ENCODE results near the gene RAET1E.

Gene RAET1E

GRCh38 chr6:149905371-149905910 is 7.5 kb upstream of the RAET1E start:
- no peaks in the 10 kb centered on the region for H3K27me3 ChIP-seq
- H3K4me3 ChIP-seq (ENCODE audit: low read depth, low read length): no peak overlapping the region
- peaks cover 6% of the 10 kb centered on the region for H3K4me1 ChIP-seq
- no peaks in the 10 kb centered on the region for H3K9me3 ChIP-seq
- TF ChIP-seq CTCF (IDR thresholded peaks at IDR 0.05; ENCODE audit: low read depth, low read length): no peak
- H3K36me3 ChIP-seq: no peaks in the 10 kb centered on the region
- DNase-seq: no peak

- no peak for DNase-seq
- Histone ChIP-seq H3K36me3 (no peaks in the 10 kb centered on the region), H3K9me3 (no peaks in the 10 kb centered on the region), H3K4me1 (peaks cover 6% of the 10 kb centered on the region), H3K4me3 (ENCODE audit: low read depth, low read length) (no peak overlapping the region), H3K27me3 (no peaks in the 10 kb centered on the region)
- TF ChIP-seq CTCF (IDR thresholded peaks at IDR 0.05; ENCODE audit: low read depth, low read length): no peak
Measured at GRCh38 chr6:149904661-149905370, 6.9 kb upstream of the RAET1E start.

- TF ChIP-seq CTCF (IDR thresholded peaks at IDR 0.05; ENCODE audit: low read depth, low read length): no peak
- no peak overlapping the region for H3K4me3 ChIP-seq (ENCODE audit: low read depth, low read length)
- H3K4me1 ChIP-seq: peaks cover 6% of the 10 kb centered on the region
- no peaks in the 10 kb centered on the region for H3K36me3 ChIP-seq
- DNase-seq: no peak
- H3K27me3 ChIP-seq: no peaks in the 10 kb centered on the region
- no peaks in the 10 kb centered on the region for H3K9me3 ChIP-seq
Measured at GRCh38 chr6:149903938-149904611, 6.2 kb upstream of the RAET1E start.

- Histone ChIP-seq H3K9me3 (no peaks in the 10 kb centered on the region), H3K4me3 (ENCODE audit: low read depth, low read length) (no peak overlapping the region), H3K4me1 (peaks cover 6% of the 10 kb centered on the region), H3K27me3 (no peaks in the 10 kb centered on the region), H3K36me3 (no peaks in the 10 kb centered on the region)
- DNase-seq: no peak
- no peak for TF ChIP-seq CTCF (IDR thresholded peaks at IDR 0.05; ENCODE audit: low read depth, low read length)
Measured at GRCh38 chr6:149901444-149902140, 3.7 kb upstream of the RAET1E start.

- Histone ChIP-seq H3K4me1 (peaks cover 3% of the 10 kb centered on the region), H3K36me3 (no peaks in the 10 kb centered on the region), H3K27me3 (no peaks in the 10 kb centered on the region), H3K4me3 (ENCODE audit: low read depth, low read length) (no peak overlapping the region), H3K9me3 (no peaks in the 10 kb centered on the region)
- DNase-seq: no peak
- TF ChIP-seq CTCF (IDR thresholded peaks at IDR 0.05; ENCODE audit: low read depth, low read length): no peak
Measured at GRCh38 chr6:149900620-149901443, 2.9 kb upstream of the RAET1E start.
